Measurements from ENCODE around the gene NAV3. TPM values are rescaled to one million over a fixed set of nuclear protein-coding genes. Genes with fewer than 3 reads are reported as not detected.

Gene NAV3
- total RNA-seq, 6 donors from 2014 or later = 3.5 to 24.1 (median 8.6) TPM

DNA sequence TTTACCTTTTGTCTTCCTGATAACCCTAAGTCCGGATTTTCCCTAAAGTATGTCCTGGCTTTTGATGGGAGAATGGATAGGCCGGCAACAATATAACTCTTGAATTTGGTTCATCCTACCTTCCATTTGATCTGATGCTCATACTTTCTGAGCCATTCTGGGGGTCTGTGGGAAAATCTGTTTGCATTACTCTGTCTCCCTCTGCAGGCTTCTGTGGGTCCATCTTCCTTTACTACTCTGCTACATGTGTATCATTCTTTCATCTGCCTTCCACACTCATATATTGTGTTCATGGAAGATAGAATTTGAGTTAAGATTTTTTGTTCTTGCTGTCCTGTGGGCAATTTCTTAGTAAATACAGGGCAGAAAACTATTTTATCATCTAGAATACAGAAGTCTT is 101.5 kb downstream of the NAV3 start:
- 88 to 90% methylated on average over 2 of the region's 2 CpGs for WGBS, 2 donors

DNA sequence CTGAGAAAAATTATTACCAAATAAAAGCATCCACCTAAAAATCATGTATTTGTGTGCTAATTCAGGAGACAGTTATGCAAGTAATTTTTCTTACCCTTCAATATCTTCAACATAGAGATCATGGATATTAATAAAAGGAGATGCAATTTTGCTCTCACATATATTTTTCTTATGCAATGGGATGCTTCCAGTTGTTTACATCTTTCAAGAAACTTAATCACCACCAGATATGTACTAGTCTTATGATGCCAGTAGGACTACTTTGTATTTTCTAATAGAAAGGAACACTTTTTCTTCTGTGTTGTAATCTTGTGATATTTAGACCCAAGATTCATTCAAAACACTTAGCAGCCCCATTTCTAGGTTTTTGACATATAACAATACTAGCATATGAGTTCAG is 107.6 kb downstream of the NAV3 start:
- no peak for TF ChIP-seq POLR2A (IDR thresholded peaks at IDR 0.05)
- no peak for TF ChIP-seq EP300 (IDR thresholded peaks at IDR 0.05)
- TF ChIP-seq, protein P1, sequence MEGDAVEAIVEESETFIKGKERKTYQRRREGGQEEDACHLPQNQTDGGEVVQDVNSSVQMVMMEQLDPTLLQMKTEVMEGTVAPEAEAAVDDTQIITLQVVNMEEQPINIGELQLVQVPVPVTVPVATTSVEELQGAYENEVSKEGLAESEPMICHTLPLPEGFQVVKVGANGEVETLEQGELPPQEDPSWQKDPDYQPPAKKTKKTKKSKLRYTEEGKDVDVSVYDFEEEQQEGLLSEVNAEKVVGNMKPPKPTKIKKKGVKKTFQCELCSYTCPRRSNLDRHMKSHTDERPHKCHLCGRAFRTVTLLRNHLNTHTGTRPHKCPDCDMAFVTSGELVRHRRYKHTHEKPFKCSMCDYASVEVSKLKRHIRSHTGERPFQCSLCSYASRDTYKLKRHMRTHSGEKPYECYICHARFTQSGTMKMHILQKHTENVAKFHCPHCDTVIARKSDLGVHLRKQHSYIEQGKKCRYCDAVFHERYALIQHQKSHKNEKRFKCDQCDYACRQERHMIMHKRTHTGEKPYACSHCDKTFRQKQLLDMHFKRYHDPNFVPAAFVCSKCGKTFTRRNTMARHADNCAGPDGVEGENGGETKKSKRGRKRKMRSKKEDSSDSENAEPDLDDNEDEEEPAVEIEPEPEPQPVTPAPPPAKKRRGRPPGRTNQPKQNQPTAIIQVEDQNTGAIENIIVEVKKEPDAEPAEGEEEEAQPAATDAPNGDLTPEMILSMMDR (IDR thresholded peaks at IDR 0.05) = no peak
- no peak for TF ChIP-seq POLR2AphosphoS5 (IDR thresholded peaks at IDR 0.05)
- DNase-seq = no peak
- H3K4me1 ChIP-seq = peaks cover 0 to 14% (median 5%) of the 10 kb centered on the region in 4 donors
- no peaks in the 10 kb centered on the region for H3K36me3 ChIP-seq
- H3K27ac ChIP-seq = no peak overlapping the region
- H3K4me3 ChIP-seq = no peak overlapping the region
- no peaks in the 10 kb centered on the region for H3K27me3 ChIP-seq
- no peaks in the 10 kb centered on the region for H3K9me3 ChIP-seq
- no peak for ATAC-seq (ENCODE audit: low FRiP score in 2 of 2)

More for the DNA sequence above, 101.5 kb downstream of the NAV3 start:
- no peaks in the 10 kb centered on the region for H3K9me3 ChIP-seq
- H3K27me3 ChIP-seq = no peaks in the 10 kb centered on the region
- H3K4me1 ChIP-seq = no peaks in the 10 kb centered on the region
- no peak overlapping the region for H3K27ac ChIP-seq
- DNase-seq = no peak
- TF ChIP-seq, protein P1 (IDR thresholded peaks at IDR 0.05) = no peak
- TF ChIP-seq POLR2AphosphoS5 (IDR thresholded peaks at IDR 0.05) (no peak), POLR2A (IDR thresholded peaks at IDR 0.05) (no peak), EP300 (IDR thresholded peaks at IDR 0.05) (no peak)
- no peak for ATAC-seq (ENCODE audit: low FRiP score in 2 of 2)
- H3K36me3 ChIP-seq = no peaks in the 10 kb centered on the region
- no peak overlapping the region for H3K4me3 ChIP-seq

DNA sequence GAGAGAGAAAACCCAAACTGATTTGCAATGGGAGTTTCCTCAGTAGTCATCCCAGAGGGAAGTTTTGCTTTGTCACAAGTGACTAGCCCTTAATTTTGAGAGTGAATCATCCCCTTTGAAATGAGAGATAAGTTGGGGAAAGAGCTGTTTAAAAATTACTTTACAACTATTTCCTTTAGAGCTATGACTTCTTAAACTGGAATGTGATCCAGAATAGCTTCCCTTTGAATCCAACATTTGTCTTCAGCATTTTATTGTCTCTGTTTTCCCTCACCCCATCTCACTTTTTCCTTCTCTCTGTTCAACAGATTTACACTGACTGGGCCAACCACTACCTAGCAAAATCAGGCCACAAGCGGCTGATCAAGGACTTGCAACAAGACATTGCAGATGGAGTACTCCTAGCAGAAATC is 109.3 kb downstream of the NAV3 start:
- Histone ChIP-seq H3K27ac (peak overlapping the region in 1 of 4 donors; percentile 46), H3K4me1 (peaks cover 0 to 14% (median 5%) of the 10 kb centered on the region in 4 donors), H3K27me3 (no peaks in the 10 kb centered on the region), H3K4me3 (no peak overlapping the region), H3K36me3 (no peaks in the 10 kb centered on the region), H3K9me3 (no peaks in the 10 kb centered on the region)
- 71 to 83% methylated on average over 1 of the region's 1 CpG for WGBS, 2 donors
- ATAC-seq (ENCODE audit: low FRiP score in 2 of 2) (peak in 1 of 2 donors; percentile 65), DNase-seq (no peak)
- no peak for TF ChIP-seq POLR2AphosphoS5 (IDR thresholded peaks at IDR 0.05)
- TF ChIP-seq EP300 (IDR thresholded peaks at IDR 0.05) = no peak
- TF ChIP-seq, protein P1 (IDR thresholded peaks at IDR 0.05) = no peak
- TF ChIP-seq POLR2A (IDR thresholded peaks at IDR 0.05) = no peak

DNA sequence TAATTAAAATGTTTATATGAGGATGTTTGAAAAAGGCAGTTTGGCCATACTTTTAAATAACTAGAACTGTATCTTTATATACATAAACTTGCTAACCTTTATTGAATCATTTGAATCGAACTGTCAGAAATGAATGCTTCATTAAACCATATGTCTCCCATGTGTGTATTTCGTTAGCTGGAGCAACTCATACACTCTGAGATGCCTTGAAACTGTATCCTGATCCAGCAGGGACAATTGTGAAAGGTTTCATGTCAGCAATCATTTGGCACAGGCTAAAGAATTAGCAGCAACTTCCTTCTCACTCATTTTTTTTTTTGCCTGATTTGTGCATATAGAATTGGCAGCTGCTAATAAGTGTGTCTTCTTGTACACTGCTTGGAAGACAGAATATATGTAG is 109.9 kb downstream of the NAV3 start:
- no peak for DNase-seq
- Histone ChIP-seq H3K9me3 (no peaks in the 10 kb centered on the region), H3K36me3 (no peaks in the 10 kb centered on the region), H3K27ac (peak overlapping the region in 1 of 4 donors; percentile 46), H3K4me1 (peaks cover 0 to 14% (median 5%) of the 10 kb centered on the region in 4 donors), H3K27me3 (no peaks in the 10 kb centered on the region), H3K4me3 (no peak overlapping the region)
- WGBS, 2 donors = 24 to 62% methylated on average over 2 of the region's 2 CpGs
- no peak for ATAC-seq (ENCODE audit: low FRiP score in 2 of 2)
- no peak for TF ChIP-seq EP300 (IDR thresholded peaks at IDR 0.05)
- no peak for TF ChIP-seq POLR2A (IDR thresholded peaks at IDR 0.05)
- TF ChIP-seq, protein P1 (IDR thresholded peaks at IDR 0.05) = no peak
- TF ChIP-seq POLR2AphosphoS5 (IDR thresholded peaks at IDR 0.05) = no peak

DNA sequence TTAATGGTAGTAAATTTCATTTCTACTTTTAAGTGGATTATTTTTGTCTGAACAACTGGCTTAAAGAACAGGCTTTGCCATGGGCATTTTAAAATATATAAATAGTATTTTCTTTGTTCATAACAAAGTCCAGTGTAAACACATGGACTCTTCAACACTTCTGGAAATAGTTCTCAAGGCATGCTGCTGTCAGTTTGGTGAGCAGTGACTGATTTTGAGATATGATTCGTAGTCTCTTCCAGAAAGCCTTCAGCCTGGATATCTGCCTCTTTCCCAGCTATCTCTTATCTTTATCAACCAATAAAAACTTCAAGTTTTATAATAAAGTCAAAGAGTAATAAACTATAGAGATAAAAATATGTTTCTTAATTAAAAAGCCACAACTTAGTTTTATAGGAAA is 110.7 kb downstream of the NAV3 start:
- Histone ChIP-seq H3K36me3 (no peaks in the 10 kb centered on the region), H3K4me1 (peaks cover 0 to 14% (median 5%) of the 10 kb centered on the region in 4 donors), H3K27ac (no peak overlapping the region), H3K9me3 (no peaks in the 10 kb centered on the region), H3K27me3 (no peaks in the 10 kb centered on the region), H3K4me3 (no peak overlapping the region)
- no peak for ATAC-seq (ENCODE audit: low FRiP score in 2 of 2)
- no peak for DNase-seq
- TF ChIP-seq EP300 (IDR thresholded peaks at IDR 0.05) = no peak
- 48 to 60% methylated on average over 1 of the region's 1 CpG for WGBS, 2 donors
